Measurements from ENCODE around the gene NUP214. TPM values are rescaled to one million over a fixed set of nuclear protein-coding genes. Genes with fewer than 3 reads are reported as not detected.

Gene NUP214
- total RNA-seq, 4 donors from 2014 or later, result 64.7 to 90.8 (median 74.0) TPM

- TF ChIP-seq, protein P1, sequence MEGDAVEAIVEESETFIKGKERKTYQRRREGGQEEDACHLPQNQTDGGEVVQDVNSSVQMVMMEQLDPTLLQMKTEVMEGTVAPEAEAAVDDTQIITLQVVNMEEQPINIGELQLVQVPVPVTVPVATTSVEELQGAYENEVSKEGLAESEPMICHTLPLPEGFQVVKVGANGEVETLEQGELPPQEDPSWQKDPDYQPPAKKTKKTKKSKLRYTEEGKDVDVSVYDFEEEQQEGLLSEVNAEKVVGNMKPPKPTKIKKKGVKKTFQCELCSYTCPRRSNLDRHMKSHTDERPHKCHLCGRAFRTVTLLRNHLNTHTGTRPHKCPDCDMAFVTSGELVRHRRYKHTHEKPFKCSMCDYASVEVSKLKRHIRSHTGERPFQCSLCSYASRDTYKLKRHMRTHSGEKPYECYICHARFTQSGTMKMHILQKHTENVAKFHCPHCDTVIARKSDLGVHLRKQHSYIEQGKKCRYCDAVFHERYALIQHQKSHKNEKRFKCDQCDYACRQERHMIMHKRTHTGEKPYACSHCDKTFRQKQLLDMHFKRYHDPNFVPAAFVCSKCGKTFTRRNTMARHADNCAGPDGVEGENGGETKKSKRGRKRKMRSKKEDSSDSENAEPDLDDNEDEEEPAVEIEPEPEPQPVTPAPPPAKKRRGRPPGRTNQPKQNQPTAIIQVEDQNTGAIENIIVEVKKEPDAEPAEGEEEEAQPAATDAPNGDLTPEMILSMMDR (IDR thresholded peaks at IDR 0.05; ENCODE audit: low read depth), result no peak
These were observed 11.3 kb upstream of the NUP214 start for GRCh38 chr9:131114084-131114535.

DNA sequence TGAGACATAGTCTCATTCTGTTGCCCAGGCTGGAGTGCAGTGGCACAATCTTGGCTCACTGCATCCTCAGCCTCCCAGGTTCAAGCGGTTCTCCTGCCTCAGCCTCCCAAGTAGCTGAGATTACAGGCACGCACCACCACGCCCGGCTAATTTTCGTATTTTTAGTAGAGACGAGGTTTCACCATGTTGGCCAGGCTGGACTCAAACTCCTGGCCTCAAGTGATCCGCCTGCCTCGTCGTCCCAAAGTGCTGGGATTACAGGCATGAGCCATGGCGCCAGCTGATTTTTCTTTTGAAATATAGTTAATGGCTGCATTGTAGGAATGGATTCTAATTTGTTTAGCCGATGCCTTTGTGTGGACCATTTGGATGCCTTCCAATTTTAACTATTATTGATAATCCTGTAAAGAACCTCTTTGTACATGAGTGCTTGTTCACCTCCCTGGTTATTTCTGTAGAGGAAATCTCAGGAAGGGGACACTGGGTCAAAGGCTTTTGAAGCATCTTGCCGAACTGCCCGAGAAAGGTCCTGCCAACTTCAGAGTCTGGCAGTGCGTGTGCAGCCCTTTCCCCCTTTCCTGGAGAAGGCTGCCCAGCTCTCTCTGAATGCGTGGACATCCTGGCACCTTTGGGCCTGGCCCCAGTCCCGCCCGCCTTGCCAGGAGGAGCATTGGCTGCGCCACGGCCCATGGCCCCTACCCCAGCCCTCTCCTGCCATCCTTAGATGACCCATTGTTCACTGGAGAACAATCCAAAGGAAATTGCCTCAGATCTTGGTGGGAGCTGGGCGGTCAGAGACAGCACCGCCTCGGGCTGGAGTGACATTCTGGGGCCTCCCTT lies 8.9 kb upstream of the NUP214 start:
- TF ChIP-seq, protein P1 (IDR thresholded peaks at IDR 0.05; ENCODE audit: low read depth), result no peak

GRCh38 chr9:131117121-131117761 lies 8.1 kb upstream of the NUP214 start:
- TF ChIP-seq, protein P1 (IDR thresholded peaks at IDR 0.05; ENCODE audit: low read depth), result no peak

DNA sequence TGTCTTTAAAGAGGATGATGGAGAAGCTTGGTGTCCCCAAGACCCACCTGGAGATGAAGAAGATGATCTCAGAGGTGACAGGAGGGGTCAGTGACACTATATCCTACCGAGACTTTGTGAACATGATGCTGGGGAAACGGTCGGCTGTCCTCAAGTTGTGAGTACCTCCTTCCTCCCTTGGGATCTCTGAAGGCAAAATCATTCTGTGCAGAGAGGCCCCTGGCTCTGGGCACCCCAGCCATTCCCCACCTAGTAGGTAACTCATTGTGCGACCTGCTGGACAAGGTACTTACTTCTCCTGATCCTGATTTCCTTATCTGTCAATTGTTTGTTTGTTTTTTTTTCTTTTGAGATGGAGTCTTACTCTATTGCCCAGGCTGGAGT lies 7.6 kb upstream of the NUP214 start:
- TF ChIP-seq, protein P1 (IDR thresholded peaks at IDR 0.05; ENCODE audit: low read depth), result no peak

GRCh38 chr9:131119600-131119999 lies 5.8 kb upstream of the NUP214 start:
- TF ChIP-seq, protein P1 (IDR thresholded peaks at IDR 0.05; ENCODE audit: low read depth), result no peak

DNA sequence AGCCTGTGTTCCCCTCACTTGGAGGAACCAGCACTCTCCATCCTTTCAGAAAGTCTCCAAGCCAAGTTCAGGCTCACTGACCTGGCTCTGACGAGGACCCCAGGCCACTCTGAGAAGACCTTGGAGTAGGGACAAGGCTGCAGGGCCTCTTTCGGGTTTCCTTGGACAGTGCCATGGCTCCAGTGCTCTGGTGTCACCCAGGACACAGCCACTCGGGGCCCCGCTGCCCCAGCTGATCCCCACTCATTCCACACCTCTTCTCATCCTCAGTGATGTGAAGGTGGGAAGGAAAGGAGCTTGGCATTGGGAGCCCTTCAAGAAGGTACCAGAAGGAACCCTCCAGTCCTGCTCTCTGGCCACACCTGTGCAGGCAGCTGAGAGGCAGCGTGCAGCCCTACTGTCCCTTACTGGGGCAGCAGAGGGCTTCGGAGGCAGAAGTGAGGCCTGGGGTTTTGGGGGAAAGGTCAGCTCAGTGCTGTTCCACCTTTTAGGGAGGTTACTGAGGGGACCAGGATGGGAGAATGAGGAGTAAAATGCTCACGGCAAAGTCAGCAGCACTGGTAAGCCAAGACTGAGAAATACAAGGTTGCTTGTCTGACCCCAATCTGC lies 4.7 kb upstream of the NUP214 start:
- TF ChIP-seq, protein P1 (IDR thresholded peaks at IDR 0.05; ENCODE audit: low read depth), result no peak

GRCh38 chr9:131121346-131121745 lies 4.0 kb upstream of the NUP214 start:
- TF ChIP-seq, protein P1 (IDR thresholded peaks at IDR 0.05; ENCODE audit: low read depth), result no peak

Measured in subcutaneous adipose tissue (tissue), 4 donors.